AG08395 (cell line): ENCODE data around the gene TFCP2.

Experiments
- DNase-seq: peaks from one replicate; pipeline ENCODE4 v3.0.0; 2012; ENCODE audit warnings: mixed read lengths, low spot score

The TFCP2 gene

DNA sequence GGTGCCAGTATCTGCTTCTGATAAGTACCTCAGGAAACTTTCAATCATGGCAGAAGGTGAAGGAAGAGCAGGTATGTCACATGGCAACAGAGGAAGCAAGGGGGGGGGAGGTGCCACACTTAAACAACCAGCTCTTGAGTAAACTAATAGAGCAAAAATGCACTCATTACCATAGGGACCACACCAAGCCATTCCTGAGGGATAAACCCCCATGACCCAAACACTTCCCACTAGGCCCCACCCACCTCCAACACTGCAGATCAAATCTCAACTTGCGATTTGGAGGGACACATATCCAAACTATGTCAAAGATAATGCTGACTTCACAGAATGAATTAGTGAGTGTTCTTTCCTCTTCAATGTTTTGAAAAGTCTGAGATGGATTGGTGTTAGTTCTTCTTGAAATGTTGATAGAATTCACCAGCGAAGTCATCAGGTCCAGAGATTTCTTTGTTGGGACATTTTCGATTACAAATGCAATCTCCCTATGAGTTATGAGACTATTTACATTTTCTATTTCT lies 16.6 kb downstream of the TFCP2 start:
- DNase-seq = no peak

DNA sequence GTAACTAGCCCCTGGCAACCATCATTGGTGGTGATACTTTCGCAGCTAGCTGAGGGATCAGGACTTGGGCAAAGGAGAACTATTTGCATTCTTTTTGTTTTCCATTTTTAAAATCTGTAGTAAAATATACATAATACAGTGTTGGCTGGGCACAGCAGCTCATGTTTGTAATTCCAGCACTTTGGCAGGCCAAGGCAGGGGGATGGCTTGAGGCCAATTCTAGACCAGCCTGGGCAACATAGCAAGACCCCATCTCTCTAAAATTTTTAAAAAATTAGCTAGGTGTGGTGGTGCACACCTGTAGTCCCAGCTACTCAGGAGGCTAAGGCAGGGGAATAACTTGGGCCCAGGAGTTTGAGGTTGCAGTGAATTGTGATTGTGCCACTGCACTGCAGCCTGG lies 20.0 kb downstream of the TFCP2 start:
- no peak for DNase-seq

DNA sequence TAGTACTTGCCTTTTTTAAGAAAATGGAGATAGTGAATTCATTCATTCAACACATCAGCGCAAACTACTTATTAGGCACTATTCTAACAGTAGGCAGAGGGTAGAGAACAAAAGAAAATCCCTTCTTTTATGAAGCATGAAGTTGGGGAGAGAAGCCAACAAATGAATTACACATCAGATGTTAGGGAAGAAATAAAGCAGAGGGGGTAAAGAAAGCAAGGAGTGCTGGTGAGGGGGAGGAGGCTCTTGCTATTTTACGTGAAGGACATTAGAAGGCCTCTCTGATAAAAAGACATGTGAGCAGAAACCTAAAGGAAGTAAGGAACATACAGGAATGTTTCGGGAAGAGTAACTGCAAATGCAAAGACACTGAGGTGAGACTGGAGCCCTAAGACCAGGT lies 22.2 kb downstream of the TFCP2 start:
- no peak for DNase-seq

DNA sequence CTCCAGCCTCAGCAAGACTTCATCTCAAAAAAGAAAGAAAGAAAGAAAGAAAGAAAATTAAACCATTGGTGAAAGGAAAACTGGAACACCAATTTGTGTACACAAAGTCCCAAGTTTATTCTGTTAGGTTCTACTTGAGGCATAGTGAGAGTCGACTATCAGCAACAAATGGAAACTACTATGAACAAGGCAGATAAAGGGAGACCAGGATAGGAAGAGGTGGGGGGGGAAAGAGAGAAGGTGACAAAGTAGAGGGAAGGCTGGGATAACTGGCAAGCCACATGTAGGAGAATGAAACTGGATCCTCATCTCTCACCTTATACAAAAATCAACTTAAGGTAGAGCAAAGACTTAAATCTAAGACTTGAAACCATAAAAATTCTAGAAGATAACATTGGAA lies 25.6 kb downstream of the TFCP2 start:
- no peak for DNase-seq

DNA sequence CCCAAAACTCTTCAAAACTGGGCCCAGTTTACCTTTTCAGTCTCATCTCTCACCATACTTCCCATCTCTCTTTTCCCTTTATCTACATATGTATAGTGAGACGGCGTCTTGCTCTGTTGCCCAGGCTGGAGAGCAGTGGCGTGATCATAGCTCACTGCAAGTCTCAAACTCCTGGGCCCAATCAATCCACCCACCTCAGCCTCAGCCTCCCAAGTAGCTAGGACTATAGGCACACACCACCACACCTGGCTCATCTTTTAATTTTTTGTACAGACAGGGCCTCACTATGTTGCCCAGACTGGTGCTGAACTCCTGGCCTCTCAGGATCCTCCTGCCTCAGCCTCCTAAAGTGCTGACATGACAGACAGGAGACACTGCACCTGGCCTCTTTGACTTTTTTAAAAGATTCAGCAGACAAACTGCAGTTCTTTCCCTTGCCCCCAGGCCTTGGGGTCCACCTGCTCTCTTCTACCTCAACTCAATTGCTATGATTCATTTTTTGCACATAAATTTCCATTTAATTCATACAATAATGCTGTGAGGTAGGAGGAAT lies 33.6 kb downstream of the TFCP2 start:
- no peak for DNase-seq

DNA sequence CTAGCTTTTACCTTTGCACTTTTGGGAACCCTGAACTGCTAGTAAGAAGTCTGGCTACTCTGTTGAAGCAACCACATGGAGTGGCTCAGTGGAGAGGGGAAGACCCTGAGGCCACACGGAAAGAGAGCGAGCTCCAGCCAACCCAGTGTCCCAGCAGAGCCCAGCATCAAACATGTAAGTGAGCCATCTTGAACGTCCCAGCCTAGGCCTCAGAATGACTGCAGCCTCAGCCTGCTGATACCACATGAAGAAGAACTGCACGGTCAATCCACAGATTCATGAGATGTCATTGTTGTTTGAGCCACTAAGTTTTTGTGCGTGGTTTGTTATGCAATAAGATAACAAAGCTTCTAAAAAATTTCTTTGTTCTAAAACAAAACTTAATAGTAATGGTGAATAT lies 40.2 kb downstream of the TFCP2 start:
- DNase-seq = no peak

DNA sequence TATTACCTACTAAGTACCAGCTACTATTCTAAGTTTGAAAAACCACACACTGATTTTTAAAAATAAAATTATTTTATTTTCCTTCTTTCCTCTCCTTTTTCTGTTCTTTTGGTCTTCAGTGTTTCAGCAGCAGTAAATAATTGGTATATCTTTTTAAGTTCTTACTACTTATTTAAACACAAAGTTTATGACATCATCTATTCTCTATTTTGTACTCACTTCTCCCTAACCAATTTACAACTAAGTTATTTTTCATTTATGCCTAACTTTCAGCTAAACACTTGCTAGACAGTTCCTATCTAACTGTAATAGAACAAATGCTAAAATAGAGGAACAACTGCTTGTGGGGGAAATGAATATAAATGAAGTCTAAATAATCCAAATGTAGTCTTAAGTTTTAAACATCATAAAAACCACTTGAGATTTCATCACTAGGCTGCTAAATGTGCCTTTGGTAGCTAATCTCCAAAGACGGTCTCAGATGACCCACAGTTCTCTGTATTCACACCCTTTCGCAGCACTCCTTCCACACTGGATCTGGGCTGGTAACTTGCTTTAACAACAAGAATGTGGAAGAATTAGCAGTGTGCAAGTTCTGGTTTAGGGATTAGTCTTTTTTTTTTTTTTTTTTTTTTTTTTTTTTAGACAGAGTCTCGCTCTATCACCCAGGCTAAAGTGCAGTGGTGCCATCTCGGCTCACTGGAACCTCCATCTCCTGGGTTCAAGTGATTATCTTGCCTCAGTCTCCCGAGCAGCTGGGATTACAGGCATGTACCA lies 41.0 kb downstream of the TFCP2 start:
- DNase-seq = no peak

DNA sequence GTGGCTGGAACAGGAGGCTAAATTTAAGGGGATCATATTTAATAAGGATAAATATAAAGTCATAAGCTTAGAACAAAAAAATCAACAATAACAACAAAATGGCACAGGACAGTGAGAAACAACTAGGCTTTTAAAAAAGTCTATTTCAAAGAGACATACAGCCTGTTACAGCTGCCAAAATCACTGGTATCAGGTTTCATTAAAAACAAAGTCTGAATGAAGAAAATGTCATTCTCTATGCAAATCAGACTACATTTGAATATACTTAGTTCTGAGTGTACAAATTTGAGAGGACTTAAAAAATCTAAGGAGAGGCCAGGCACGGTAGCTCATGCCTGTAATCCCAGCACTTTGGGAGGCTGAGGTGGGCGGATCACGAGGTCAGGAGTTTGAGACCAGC lies 44.0 kb downstream of the TFCP2 start:
- no peak for DNase-seq

DNA sequence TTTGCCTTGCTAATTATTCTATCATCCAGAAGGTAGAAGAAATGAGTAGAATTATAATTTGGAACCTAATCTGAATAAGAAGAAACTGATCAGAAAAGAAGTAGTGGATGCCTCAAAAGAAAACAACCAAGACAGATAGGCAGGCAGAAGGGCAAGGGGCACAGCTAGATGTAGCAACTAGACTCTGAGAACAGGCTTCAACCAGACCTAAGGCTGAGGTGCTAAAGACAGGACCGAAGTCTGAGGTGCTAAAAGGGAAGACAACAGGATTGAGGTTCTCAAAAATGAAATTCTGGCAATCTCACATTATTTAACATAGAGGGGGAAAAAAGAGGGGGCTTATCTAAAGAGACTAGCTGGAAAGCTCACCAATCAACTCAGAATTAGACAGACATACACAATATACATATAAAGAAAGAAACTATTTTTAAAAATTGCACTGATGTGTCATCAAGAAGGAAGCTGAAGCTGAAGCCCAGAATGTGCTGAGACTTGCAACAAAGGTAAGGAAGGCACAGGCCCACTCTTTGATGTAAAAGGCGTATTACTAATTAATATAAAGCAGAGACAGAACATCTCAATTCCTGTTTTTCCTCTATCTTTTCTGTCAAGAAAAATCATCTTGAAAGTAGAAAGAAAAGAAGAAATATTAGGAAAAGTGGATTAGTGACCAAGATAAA lies 45.7 kb downstream of the TFCP2 start:
- no peak for DNase-seq

DNA sequence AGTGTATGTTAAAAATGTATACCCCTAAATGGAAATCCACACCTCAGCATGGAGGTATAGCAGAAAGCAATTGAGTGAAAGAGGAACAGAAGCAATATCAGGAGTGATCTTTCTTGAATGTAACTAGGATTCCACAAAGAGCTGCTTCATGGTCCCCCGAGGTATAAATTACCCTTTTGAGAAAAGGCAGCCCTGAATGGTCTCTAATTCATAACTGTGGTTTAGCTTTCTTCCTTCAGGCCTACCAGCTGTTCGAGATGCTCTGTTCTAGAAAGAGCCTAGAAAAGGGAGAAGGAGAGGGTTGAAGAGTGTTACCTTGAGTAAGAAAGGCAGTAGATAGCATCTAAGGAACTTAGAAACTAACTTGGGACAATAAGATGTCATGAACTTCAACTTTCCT lies 46.6 kb downstream of the TFCP2 start:
- no peak for DNase-seq

DNA sequence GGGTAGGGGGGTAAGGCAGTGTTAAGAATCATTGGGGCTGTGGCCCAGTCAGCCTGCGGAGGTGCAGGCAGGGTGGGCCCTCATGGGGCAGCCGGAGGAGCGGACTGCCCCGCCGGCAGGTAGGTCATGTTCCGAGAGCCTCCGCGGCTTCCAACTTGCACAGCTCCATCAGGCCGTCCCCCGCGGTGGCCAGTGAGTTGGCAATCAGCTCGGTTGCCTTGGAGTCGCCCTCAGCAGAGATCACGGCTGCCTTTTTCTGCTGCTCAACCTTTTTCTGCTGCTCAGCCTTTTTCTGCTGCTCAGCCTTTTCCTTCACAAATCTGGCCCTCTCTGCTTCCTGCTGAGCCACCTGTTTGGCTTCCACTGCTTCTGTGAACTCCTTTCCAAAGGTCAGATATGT lies 48.4 kb downstream of the TFCP2 start:
- DNase-seq = no peak

DNA sequence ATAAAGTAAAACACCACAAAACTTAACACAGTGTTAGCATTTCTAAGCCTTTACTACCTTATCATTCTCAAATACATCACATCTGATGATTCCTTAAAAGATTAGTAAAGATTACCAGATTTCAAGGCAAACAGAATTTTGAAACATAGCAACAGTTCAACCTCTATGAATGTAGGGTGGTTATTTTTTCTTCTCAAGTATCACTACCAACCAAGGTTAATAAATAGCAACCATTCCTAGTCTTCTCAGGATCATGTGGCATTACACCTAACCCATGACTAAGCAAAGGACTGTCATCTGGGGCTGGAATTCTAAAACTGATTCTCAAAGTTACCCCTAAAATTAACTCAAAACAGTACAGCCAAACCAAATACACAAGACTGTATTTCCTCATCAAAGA lies 50.1 kb downstream of the TFCP2 start:
- DNase-seq = no peak

DNA sequence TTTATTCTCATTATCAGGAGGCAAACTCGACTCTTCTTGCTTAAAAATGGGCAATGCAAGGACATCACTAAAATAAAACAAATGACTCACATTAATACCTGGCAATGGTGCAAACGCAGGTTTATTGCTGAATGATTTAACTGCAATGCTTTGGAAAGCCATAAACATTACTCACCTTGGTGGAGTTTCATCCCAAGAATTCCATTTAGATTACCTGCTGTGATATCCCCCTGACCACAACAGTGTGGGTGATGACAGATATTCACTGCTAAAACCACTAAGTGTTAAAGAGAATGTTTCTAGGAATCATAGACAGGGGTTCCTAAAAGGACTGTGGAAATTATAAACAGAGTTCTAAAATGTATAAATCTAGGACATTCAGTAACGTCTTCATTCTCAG lies 54.2 kb downstream of the TFCP2 start:
- peak; percentile 17 for DNase-seq

DNA sequence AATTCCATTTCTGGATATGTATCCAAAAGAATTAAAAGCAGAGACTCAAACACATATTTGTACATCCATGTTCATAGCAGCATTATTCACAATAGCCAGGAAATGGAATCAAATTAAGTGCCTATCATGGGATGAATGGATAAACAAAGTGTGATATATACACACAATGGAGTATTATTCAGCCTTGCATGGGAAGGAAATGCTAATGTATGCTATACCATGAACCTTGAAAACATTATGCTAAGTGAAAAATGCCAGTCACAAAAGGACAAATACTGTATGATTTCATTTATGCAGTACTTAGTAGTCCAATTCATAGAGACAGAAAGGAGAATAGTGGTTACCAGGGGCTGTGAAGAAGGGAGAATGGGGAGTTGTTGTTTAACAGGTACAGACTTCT lies 57.4 kb downstream of the TFCP2 start:
- DNase-seq = no peak

DNA sequence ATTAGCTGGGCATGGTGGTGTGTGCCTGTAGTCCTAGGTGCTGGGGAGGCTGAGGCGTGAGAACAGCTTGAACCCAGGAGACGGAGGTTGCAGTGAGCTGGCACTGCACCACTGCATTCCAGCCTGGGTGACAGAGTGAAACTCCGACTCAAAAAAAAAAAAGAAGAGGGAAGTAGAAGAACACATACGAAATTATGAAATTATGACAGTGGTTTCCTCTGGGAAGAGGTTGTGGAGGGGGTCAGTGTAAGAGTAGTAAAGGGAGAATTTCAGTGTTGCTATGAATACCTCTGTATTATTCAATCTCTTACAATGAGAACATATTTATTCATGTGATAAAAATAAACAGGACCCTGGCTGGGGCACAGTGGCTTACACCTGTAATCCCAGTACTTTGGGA lies 64.8 kb downstream of the TFCP2 start:
- DNase-seq = no peak

DNA sequence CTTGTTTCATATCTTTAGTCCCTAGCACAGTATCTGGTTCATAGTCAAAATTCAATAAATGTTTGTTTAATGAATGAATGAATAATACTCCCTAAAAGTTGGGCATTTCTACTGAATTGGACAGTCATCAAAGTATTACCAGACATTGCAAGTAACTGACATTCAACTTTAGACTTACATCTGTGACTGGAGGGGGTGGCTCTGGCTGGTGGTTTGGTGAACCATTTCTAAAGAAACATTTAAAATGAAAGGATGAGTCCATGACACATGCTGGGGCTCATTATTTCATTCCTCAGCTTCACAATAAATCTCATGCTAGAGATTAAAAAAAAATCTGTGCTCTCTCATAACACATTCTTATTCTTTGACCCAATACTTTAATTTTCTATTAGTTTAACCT lies 69.0 kb downstream of the TFCP2 start:
- DNase-seq = no peak

DNA sequence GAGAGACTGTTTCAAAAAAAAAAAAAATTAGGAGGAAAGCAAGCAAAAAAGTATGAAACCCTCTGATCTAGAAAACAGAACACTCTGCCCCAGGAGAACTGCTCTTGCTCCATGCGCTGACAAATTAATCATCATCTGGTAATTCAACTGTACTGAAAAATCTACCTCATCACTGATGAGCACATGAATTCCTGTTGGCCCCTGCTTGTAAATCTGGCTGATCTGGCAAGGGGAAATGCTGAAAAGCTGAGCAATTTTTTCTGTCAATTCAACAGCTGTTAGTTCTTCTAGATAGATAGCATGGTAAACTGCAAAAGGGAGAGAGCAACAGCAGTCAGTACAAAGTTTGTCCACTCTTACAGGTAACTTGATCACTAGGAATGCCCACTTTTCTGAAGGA lies 74.3 kb downstream of the TFCP2 start:
- DNase-seq = no peak

DNA sequence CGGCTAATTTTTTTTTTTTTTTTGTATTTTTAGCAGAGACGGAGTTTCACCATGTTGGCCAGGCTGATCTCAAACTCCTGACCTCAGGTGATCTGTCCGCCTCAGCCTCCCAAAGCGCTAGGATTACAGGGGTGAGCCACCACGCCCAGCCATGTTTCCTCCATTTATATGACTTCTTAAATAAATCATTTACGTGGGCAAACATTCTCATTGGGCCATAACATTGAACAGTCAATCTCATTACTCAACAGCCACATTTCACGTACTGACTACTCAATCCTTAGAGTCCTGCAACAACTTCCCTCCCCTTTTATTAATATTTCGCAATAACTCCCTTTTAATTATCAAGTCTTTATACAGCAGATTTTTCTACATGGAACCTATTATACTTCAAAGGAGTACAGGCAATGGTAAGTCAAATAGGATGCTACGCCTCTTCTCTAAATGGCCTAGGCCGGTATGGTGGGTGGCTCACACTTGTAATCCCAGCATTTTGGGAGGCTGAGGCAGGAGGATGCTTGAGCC lies 82.2 kb downstream of the TFCP2 start:
- DNase-seq = no peak

DNA sequence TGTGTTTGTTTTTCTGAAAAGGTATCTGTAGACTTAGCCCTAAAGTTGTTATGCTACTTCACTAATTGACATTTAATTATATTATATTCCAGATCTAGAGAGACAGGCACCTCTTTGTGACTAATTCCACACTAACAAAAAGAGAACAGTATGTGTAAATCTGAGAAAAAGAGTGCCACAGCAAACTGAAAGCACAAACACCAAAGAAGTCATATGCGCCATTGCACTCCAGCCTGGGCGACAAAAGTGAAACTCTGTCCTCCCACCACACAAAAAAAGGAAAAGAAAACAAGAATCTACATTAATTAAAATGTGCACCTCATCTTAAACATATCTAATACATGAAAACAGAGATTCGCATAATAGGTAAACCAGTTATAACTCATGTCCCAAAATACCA lies 85.1 kb downstream of the TFCP2 start:
- DNase-seq = no peak

DNA sequence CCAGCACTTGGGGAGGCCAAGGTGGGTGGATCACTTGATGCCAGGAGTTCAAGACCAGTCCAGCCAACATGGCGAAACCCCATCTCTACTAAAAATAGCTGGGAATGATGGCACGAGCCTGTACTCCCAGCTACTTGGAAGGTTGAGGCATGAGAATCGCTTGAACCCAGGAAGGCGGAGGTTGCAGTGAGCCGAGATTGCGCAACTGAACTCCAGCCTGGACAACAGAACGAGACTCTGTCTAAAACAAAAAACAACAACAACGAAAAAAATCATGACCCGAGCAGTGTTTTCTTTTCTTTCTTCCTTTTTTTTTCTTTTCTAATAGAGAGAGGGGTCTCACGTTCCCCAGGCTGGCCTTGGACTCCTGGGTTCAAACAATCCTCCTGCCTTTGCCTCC lies 86.0 kb downstream of the TFCP2 start:
- DNase-seq = no peak

DNA sequence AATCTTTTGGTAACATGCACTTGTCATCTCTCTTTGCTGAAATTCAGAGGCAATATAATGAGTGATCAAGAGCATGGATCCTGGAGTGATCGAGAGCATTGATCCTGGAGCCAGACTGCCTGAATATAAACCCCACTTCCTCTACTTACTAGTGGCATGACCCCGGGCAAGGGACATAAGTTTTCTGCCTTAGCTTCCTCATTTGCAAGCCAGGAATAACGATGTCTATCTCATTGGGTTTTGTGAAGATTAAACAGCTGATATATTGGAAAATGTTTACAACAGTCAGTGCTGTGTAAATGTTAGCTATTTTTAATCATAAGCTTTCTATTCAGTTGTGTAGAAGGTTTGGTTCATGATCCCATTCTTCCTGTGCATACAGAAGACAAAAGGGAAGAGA lies 87.2 kb downstream of the TFCP2 start:
- DNase-seq = no peak

DNA sequence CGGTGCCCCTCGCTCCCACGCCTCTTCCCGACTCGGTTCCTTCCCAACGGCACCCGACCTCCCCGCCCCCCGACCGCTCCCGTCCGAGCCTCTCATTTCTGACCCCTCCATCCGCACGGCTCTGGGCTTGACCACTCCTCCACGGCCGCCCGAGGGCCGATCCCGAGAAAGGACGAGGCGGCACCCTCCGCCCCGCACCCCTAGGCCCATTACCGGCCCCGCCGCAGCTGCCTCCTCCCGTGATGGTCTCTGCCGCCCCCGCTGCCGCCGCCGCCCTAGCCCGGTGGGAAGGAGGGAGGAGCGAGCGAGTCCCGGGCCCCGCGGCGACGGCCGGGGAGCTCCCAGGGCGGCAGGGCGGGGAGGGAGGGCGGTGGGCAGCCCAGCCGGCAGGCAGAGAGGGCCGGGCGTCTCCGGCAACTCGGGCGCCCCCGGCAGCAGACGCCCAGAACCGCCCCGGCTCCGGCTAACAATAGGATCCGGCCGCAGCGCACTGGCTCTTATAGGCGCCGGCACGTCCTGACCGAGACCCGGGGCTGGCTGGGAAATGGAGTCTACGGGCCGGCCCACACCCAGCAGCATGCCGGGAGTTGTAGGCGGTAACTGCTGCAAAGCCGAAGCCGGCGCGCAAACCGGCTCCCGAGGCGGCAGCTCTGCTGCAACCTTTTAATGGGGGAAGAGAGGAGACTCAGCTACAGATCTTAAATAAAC lies 89.7 kb downstream of the TFCP2 start, which contains the start of gene CSRNP2:
TSS of gene CSRNP2 (minus strand) at position 471 of the 708 bp plus-strand sequence. CDS start 7,035 bp downstream, outside the sequence.
- DNase-seq = peak; percentile 98
